Activated CD8-positive, alpha-beta memory T cell treated with anti-CD3 and anti-CD28 coated beads, Interleukin-2, amount 50 U/mL, for 1 hour (primary cell): Measurements from ENCODE around the gene IZUMO1.
"Not testable (repeated sequence)": the region's sequence is repeated elsewhere in the genome, so short reads cannot be mapped to it uniquely, and the experiment has no call there.

ENCODE experiments used
- DNase-seq: peaks from one replicate; pipeline ENCODE4 v3.0.0-alpha.2; 2020; ENCODE audit errors: extremely low read depth

The IZUMO1 gene

GRCh38 chr19:48713041-48713863 lies 33.5 kb downstream of the IZUMO1 start:
- no peak for DNase-seq

- no peak for DNase-seq
These were observed 35.5 kb downstream of the IZUMO1 start for GRCh38 chr19:48711106-48711662.

DNA sequence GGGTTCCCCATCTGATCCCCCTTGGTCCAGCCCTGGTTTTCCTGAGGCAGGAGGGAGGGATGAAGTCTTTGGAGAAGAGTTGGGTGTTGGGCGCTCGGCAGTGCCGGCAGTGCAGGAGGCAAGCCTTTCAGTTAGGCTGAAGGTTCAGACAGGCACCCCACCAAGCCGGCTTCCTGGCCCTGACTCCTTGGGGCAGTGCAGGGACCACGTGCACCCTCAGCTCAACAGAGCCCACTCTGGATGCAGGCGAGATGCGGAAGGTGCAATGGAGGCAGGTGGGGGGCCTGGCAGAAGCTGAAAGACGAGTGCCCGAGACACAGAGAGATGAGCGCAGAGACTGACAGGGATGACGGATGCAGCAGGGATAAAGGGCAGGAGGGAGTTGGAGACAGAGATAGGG lies 38.2 kb downstream of the IZUMO1 start:
- DNase-seq = no peak

GRCh38 chr19:48705431-48705830 lies 41.3 kb downstream of the IZUMO1 start:
- no peak for DNase-seq

GRCh38 chr19:48703316-48703715 lies 43.4 kb downstream of the IZUMO1 start:
- DNase-seq = no peak

DNA sequence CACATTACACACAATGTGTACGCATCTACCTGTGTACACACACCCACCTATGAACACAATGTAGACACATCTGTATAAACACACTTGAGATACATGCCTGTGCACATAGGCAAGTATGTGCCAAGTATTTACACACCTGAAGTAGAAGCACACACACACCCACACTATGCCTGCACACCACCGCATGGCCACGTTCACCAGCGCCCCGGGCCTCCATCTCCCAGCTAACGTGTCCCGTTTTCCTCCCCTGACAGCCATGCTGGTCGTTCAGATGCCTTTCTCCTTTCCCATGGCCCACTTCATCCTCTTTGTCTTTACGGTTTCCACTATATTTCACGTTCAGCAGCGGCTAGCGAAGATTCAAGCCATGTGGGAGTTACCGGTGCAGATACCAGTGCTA lies 44.0 kb downstream of the IZUMO1 start:
- no peak for DNase-seq

DNA sequence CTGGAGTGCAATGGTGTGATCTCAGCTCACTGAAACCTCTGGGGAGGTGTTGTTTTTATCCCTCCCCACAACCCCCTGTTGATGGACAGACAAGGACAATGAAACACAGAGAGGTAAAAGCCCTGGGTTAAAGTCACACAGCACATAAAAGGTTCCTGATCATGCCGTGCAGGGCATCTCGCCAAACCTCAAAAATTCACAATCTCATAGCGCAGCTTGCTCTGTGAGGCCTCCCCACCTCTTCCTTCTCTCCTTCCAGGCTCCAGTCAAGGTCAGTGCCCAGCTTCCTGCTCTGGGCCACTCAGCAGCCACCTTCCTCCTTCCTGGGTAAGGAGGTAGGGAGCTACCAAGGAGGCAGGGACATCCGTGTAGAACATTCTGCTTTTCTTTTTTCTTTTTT lies 48.7 kb downstream of the IZUMO1 start:
- no peak for DNase-seq

DNA sequence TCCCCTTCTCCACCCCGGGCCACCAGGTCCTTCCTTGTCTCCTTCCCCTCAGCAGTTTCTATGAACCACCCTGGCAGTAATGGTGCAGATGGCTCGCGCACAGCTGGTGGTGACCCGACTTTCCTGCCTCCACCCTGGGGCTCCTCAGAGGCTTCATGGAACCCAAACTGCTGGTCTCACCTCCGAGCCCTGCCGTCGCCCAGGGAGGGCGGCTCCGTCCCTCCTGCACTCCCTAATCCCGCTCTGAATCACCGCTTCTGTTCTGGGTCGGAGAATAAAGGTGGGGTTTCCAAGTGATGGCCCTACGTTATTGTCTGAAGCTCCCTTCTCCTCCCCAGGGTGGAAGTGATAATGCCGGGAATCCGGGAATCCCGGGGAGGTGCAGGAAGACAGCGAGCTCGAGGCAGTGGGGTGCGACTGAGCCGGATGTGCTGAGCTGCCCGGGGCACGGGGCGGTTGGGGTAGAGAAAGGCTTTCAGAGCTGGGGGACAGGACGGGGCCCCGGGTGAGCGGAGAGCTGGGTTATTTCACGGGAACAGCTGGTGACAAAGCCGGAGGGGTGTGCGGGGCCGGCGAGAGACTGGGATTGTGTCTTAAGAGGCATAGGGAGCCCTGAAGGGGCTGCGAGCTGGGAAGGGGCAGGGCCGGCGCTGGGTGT lies 50.2 kb downstream of the IZUMO1 start:
- DNase-seq = no peak

- DNase-seq = no peak
These were observed 50.9 kb downstream of the IZUMO1 start, which contains the start of gene FUT2 for GRCh38 chr19:48695743-48696352. Gene FUT2, plus strand, starts transcription at chr19:48695971. Its CDS starts 6,986 bp downstream, at chr19:48702957.

DNA sequence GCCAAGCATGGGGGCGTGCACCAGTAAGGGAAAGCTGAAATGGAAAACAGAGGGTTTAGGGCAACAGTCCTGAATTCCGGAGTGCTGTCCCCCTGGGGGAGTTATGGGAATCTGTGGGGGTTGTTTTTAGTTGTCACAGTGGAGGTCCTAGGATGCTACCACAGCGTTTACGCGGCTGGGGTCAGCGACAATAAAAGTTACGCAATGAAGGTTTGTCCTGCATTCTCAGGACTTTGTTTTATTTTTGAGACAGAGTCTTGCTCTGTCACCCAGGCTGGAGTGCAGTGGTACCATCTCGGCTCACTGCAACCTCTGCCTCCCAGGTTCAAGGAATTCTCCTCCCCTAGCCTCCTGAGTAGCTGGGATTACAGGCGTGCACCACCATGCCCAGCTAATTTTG lies 53.1 kb downstream of the IZUMO1 start:
- not testable (repeated sequence) for DNase-seq
